ENCODE data around the gene MFSD6L.
"Not testable (repeated sequence)": the region's sequence is repeated elsewhere in the genome, so short reads cannot be mapped to it uniquely, and the experiment has no call there.

MFSD6L gene

GRCh38 chr17:8825802-8826201, 26.6 kb upstream of the MFSD6L start:
- no peak for DNase-seq

- no peak for DNase-seq
Measured at GRCh38 chr17:8823279-8823678, 24.1 kb upstream of the MFSD6L start.

GRCh38 chr17:8822401-8823035, 23.4 kb upstream of the MFSD6L start:
- no peak for DNase-seq

GRCh38 chr17:8821446-8822105, 22.4 kb upstream of the MFSD6L start:
- no peak for DNase-seq

- no peak for DNase-seq
Measured at GRCh38 chr17:8820311-8821010, 21.3 kb upstream of the MFSD6L start.

- no peak for DNase-seq
Measured at GRCh38 chr17:8818654-8819330, 19.6 kb upstream of the MFSD6L start.

- no peak for DNase-seq
Measured at GRCh38 chr17:8818047-8818446, 18.9 kb upstream of the MFSD6L start.

GRCh38 chr17:8806926-8807550, 7.9 kb upstream of the MFSD6L start:
- DNase-seq: no peak

GRCh38 chr17:8806253-8806925, 7.2 kb upstream of the MFSD6L start:
- no peak for DNase-seq

GRCh38 chr17:8805396-8805795, 6.2 kb upstream of the MFSD6L start:
- DNase-seq: not testable (repeated sequence)

- no peak for DNase-seq
Measured at GRCh38 chr17:8803531-8804420, 4.6 kb upstream of the MFSD6L start.

GRCh38 chr17:8801135-8801840, 2.1 kb upstream of the MFSD6L start:
- DNase-seq: no peak

- DNase-seq: no peak
Measured at GRCh38 chr17:8800656-8801055, 1.5 kb upstream of the MFSD6L start.

GRCh38 chr17:8799570-8800212, 526 bp upstream of the MFSD6L start:
- DNase-seq: no peak

- DNase-seq: no peak
Measured at GRCh38 chr17:8798176-8798845, 854 bp downstream of the MFSD6L start.

GRCh38 chr17:8797621-8798175, 1.5 kb downstream of the MFSD6L start:
- DNase-seq: no peak

- DNase-seq: no peak
Measured at GRCh38 chr17:8794636-8795035, 4.5 kb downstream of the MFSD6L start.

- no peak for DNase-seq
Measured at GRCh38 chr17:8793649-8794048, 5.5 kb downstream of the MFSD6L start.

GRCh38 chr17:8792646-8793045, 6.5 kb downstream of the MFSD6L start:
- DNase-seq: no peak

GRCh38 chr17:8791910-8792270, 7.3 kb downstream of the MFSD6L start:
- DNase-seq: no peak
